ENCODE data around the gene PHF21B.

Gene PHF21B

GRCh38 chr22:44939451-44939850, 70.4 kb downstream of the PHF21B start:
- no peaks in the 10 kb centered on the region for H3K27me3 ChIP-seq (ENCODE audit: control insufficient read depth in 3 of 3, insufficient read depth in 3 of 3, low read depth in 1 of 3, low read length in 3 of 3)
- H3K36me3 ChIP-seq (replicated peaks in 1 of 2; ENCODE audit: control insufficient read depth in 2 of 2, insufficient read depth in 2 of 2, low read length in 2 of 2) = peaks cover 1 to 42% of the 10 kb centered on the region in 2 donors
- peaks cover 25% of the 10 kb centered on the region for H3K79me1 ChIP-seq (ENCODE audit: low read depth, low read length)
- H3K9ac ChIP-seq (ENCODE audit: low read depth, low read length, poor library complexity) = no peak overlapping the region
- H3K4me2 ChIP-seq (ENCODE audit: insufficient read depth, low read length, poor library complexity, severe bottlenecking) = no peak overlapping the region
- H2AFZ ChIP-seq (ENCODE audit: low read length) = no peak overlapping the region
- peak overlapping the region; percentile 61 for H3K23ac ChIP-seq (ENCODE audit: low read depth, low read length, poor library complexity)
- H3K4me1 ChIP-seq (ENCODE audit: control insufficient read depth in 2 of 2, insufficient read depth in 1 of 2, low read depth in 1 of 2, low read length in 2 of 2) = peaks cover 5 to 18% of the 10 kb centered on the region in 2 donors
- no CpG with 5 or more reads among the region's 11 CpGs for WGBS, 2 donors (ENCODE audit: extremely low coverage in 2 of 2, insufficient read length in 2 of 2, insufficient replicate concordance in 1 of 2)
- H3K4me3 ChIP-seq (ENCODE audit: low read length in 2 of 2) = no peak overlapping the region
- peak overlapping the region; percentile 75 for H3K14ac ChIP-seq (ENCODE audit: low read length)
- no peak overlapping the region for H2BK12ac ChIP-seq (ENCODE audit: low read length)
- H2AK5ac ChIP-seq (ENCODE audit: low read depth, low read length) = no peak overlapping the region
- no peak overlapping the region for H2BK120ac ChIP-seq (ENCODE audit: low read depth, low read length)
- no peak overlapping the region for H2BK5ac ChIP-seq (ENCODE audit: low read length)
- no peak overlapping the region for H4K91ac ChIP-seq (ENCODE audit: low read depth, low read length, poor library complexity)
- no peak overlapping the region for H3K4ac ChIP-seq (ENCODE audit: low read length)
- peak overlapping the region; percentile 54 for H2BK15ac ChIP-seq (ENCODE audit: low read length)
- DNase-seq (ENCODE audit: low spot score) = no peak
- H3K27ac ChIP-seq (replicated peaks; ENCODE audit: low read length) = no peak overlapping the region
- H4K8ac ChIP-seq (ENCODE audit: low read depth, low read length) = no peak overlapping the region
- peak overlapping the region; percentile 35 for H3K18ac ChIP-seq (ENCODE audit: low read length)
- no peaks in the 10 kb centered on the region for H3K9me3 ChIP-seq (replicated peaks in 1 of 2; ENCODE audit: control insufficient read depth in 2 of 2, insufficient read depth in 1 of 2, low read depth in 1 of 2, low read length in 2 of 2)

GRCh38 chr22:44938886-44939285, 70.9 kb downstream of the PHF21B start:
- Histone ChIP-seq H3K14ac (ENCODE audit: low read length) (no peak overlapping the region), H2BK120ac (ENCODE audit: low read depth, low read length) (no peak overlapping the region), H2BK15ac (ENCODE audit: low read length) (no peak overlapping the region), H3K18ac (ENCODE audit: low read length) (no peak overlapping the region), H2AK5ac (ENCODE audit: low read depth, low read length) (no peak overlapping the region), H3K4ac (ENCODE audit: low read length) (no peak overlapping the region), H3K4me3 (ENCODE audit: low read length in 2 of 2) (no peak overlapping the region), H3K9ac (ENCODE audit: low read depth, low read length, poor library complexity) (no peak overlapping the region), H3K4me1 (ENCODE audit: control insufficient read depth in 2 of 2, insufficient read depth in 1 of 2, low read depth in 1 of 2, low read length in 2 of 2) (peaks cover 5 to 22% of the 10 kb centered on the region in 2 donors), H3K9me3 (replicated peaks in 1 of 2; ENCODE audit: control insufficient read depth in 2 of 2, insufficient read depth in 1 of 2, low read depth in 1 of 2, low read length in 2 of 2) (no peaks in the 10 kb centered on the region), H4K8ac (ENCODE audit: low read depth, low read length) (no peak overlapping the region), H3K23ac (ENCODE audit: low read depth, low read length, poor library complexity) (no peak overlapping the region), H3K36me3 (replicated peaks in 1 of 2; ENCODE audit: control insufficient read depth in 2 of 2, insufficient read depth in 2 of 2, low read length in 2 of 2) (peaks cover 2 to 42% of the 10 kb centered on the region in 2 donors), H3K4me2 (ENCODE audit: insufficient read depth, low read length, poor library complexity, severe bottlenecking) (peak overlapping the region; percentile 4), H3K79me1 (ENCODE audit: low read depth, low read length) (peaks cover 24% of the 10 kb centered on the region), H2AFZ (ENCODE audit: low read length) (no peak overlapping the region), H2BK5ac (ENCODE audit: low read length) (no peak overlapping the region), H3K27ac (replicated peaks; ENCODE audit: low read length) (no peak overlapping the region), H2BK12ac (ENCODE audit: low read length) (no peak overlapping the region), H4K91ac (ENCODE audit: low read depth, low read length, poor library complexity) (no peak overlapping the region), H3K27me3 (ENCODE audit: control insufficient read depth in 3 of 3, insufficient read depth in 3 of 3, low read depth in 1 of 3, low read length in 3 of 3) (no peaks in the 10 kb centered on the region)
- no peak for DNase-seq (ENCODE audit: low spot score)
- WGBS, 2 donors (ENCODE audit: extremely low coverage in 2 of 2, insufficient read length in 2 of 2, insufficient replicate concordance in 1 of 2) = no CpG with 5 or more reads among the region's 14 CpGs

- Histone ChIP-seq H3K4me2 (ENCODE audit: insufficient read depth, low read length, poor library complexity, severe bottlenecking) (no peak overlapping the region), H3K18ac (ENCODE audit: low read length) (no peak overlapping the region), H4K8ac (ENCODE audit: low read depth, low read length) (no peak overlapping the region), H3K27ac (replicated peaks; ENCODE audit: low read length) (no peak overlapping the region), H3K9me3 (replicated peaks in 1 of 2; ENCODE audit: control insufficient read depth in 2 of 2, insufficient read depth in 1 of 2, low read depth in 1 of 2, low read length in 2 of 2) (no peaks in the 10 kb centered on the region), H2AK5ac (ENCODE audit: low read depth, low read length) (no peak overlapping the region), H3K4me3 (ENCODE audit: low read length in 2 of 2) (no peak overlapping the region), H3K36me3 (replicated peaks in 1 of 2; ENCODE audit: control insufficient read depth in 2 of 2, insufficient read depth in 2 of 2, low read length in 2 of 2) (peaks cover 7 to 47% of the 10 kb centered on the region in 2 donors), H3K27me3 (ENCODE audit: control insufficient read depth in 3 of 3, insufficient read depth in 3 of 3, low read depth in 1 of 3, low read length in 3 of 3) (no peaks in the 10 kb centered on the region), H2BK5ac (ENCODE audit: low read length) (no peak overlapping the region), H3K14ac (ENCODE audit: low read length) (no peak overlapping the region), H3K4ac (ENCODE audit: low read length) (no peak overlapping the region), H2BK120ac (ENCODE audit: low read depth, low read length) (no peak overlapping the region), H2BK15ac (ENCODE audit: low read length) (no peak overlapping the region), H3K9ac (ENCODE audit: low read depth, low read length, poor library complexity) (peak overlapping the region; percentile 30), H4K91ac (ENCODE audit: low read depth, low read length, poor library complexity) (no peak overlapping the region), H3K4me1 (ENCODE audit: control insufficient read depth in 2 of 2, insufficient read depth in 1 of 2, low read depth in 1 of 2, low read length in 2 of 2) (peaks cover under 1 to 20% of the 10 kb centered on the region in 2 donors), H2BK12ac (ENCODE audit: low read length) (no peak overlapping the region), H3K23ac (ENCODE audit: low read depth, low read length, poor library complexity) (no peak overlapping the region), H3K79me1 (ENCODE audit: low read depth, low read length) (peaks cover 25% of the 10 kb centered on the region), H2AFZ (ENCODE audit: low read length) (no peak overlapping the region)
- DNase-seq (ENCODE audit: low spot score) = no peak
- no CpG with 5 or more reads among the region's 8 CpGs for WGBS, 2 donors (ENCODE audit: extremely low coverage in 2 of 2, insufficient read length in 2 of 2, insufficient replicate concordance in 1 of 2)
Observed at GRCh38 chr22:44937216-44937615, 72.6 kb downstream of the PHF21B start.

- Histone ChIP-seq H4K91ac (ENCODE audit: low read depth, low read length, poor library complexity) (no peak overlapping the region), H3K4me3 (ENCODE audit: low read length in 2 of 2) (no peak overlapping the region), H4K8ac (ENCODE audit: low read depth, low read length) (no peak overlapping the region), H3K4ac (ENCODE audit: low read length) (no peak overlapping the region), H3K9ac (ENCODE audit: low read depth, low read length, poor library complexity) (no peak overlapping the region), H3K9me3 (replicated peaks in 1 of 2; ENCODE audit: control insufficient read depth in 2 of 2, insufficient read depth in 1 of 2, low read depth in 1 of 2, low read length in 2 of 2) (no peaks in the 10 kb centered on the region), H2AK5ac (ENCODE audit: low read depth, low read length) (no peak overlapping the region), H2BK12ac (ENCODE audit: low read length) (no peak overlapping the region), H3K4me2 (ENCODE audit: insufficient read depth, low read length, poor library complexity, severe bottlenecking) (no peak overlapping the region), H2BK5ac (ENCODE audit: low read length) (no peak overlapping the region), H2AFZ (ENCODE audit: low read length) (no peak overlapping the region), H3K4me1 (ENCODE audit: control insufficient read depth in 2 of 2, insufficient read depth in 1 of 2, low read depth in 1 of 2, low read length in 2 of 2) (peaks cover 0 to 10% of the 10 kb centered on the region in 2 donors), H3K79me1 (ENCODE audit: low read depth, low read length) (peaks cover 23% of the 10 kb centered on the region), H3K23ac (ENCODE audit: low read depth, low read length, poor library complexity) (no peak overlapping the region), H3K36me3 (replicated peaks in 1 of 2; ENCODE audit: control insufficient read depth in 2 of 2, insufficient read depth in 2 of 2, low read length in 2 of 2) (peaks cover 7 to 57% of the 10 kb centered on the region in 2 donors), H2BK15ac (ENCODE audit: low read length) (no peak overlapping the region), H3K27ac (replicated peaks; ENCODE audit: low read length) (no peak overlapping the region), H2BK120ac (ENCODE audit: low read depth, low read length) (no peak overlapping the region), H3K14ac (ENCODE audit: low read length) (no peak overlapping the region), H3K27me3 (ENCODE audit: control insufficient read depth in 3 of 3, insufficient read depth in 3 of 3, low read depth in 1 of 3, low read length in 3 of 3) (no peaks in the 10 kb centered on the region), H3K18ac (ENCODE audit: low read length) (no peak overlapping the region)
- DNase-seq (ENCODE audit: low spot score) = no peak
- WGBS, 2 donors (ENCODE audit: extremely low coverage in 2 of 2, insufficient read length in 2 of 2, insufficient replicate concordance in 1 of 2) = no CpG with 5 or more reads among the region's 16 CpGs
Observed at GRCh38 chr22:44936201-44936600, 73.6 kb downstream of the PHF21B start.
